GM12865 (cell line): ENCODE measurements around the gene FCRLA.

Experiments used
- DNase-seq: peaks from one replicate; pipeline ENCODE4 v3.0.0; 2010; ENCODE audit warnings: low read depth
- H3K4me3 ChIP-seq: 2 replicates; pipeline ENCODE4 v1.5.1; 2011; ENCODE audit warnings: mild to moderate bottlenecking, low read depth, low read length, control low read depth
- CTCF ChIP-seq: IDR thresholded peaks from 2 replicates; pipeline ENCODE4 v1.5.1; 2011; ENCODE audit warnings: low read length, control low read depth, low read depth, inconsistent platforms; ENCODE audit not compliant: insufficient read depth; ENCODE audit errors: missing control alignments

The FCRLA gene

GRCh38 chr1:161731981-161732718 is 25.1 kb downstream of the FCRLA start:
- no peak for DNase-seq

GRCh38 chr1:161733526-161733925 is 26.5 kb downstream of the FCRLA start:
- no peak overlapping the region for H3K4me3 ChIP-seq
- DNase-seq: no peak
- no peak for TF ChIP-seq CTCF

More at GRCh38 chr1:161731981-161732718, 25.1 kb downstream of the FCRLA start:
- no peak overlapping the region for H3K4me3 ChIP-seq
- TF ChIP-seq CTCF: no peak

GRCh38 chr1:161735837-161736236 is 28.8 kb downstream of the FCRLA start:
- H3K4me3 ChIP-seq: no peak overlapping the region
- no peak for TF ChIP-seq CTCF
- DNase-seq: peak; percentile 57

- no peak for TF ChIP-seq CTCF
- H3K4me3 ChIP-seq: peak overlapping the region; percentile 25
- peak; percentile 43 for DNase-seq
Measured at GRCh38 chr1:161736335-161736969, 29.4 kb downstream of the FCRLA start.

- TF ChIP-seq CTCF: no peak
- DNase-seq: no peak
- no peak overlapping the region for H3K4me3 ChIP-seq
Measured at GRCh38 chr1:161737625-161738024, 30.6 kb downstream of the FCRLA start.

- peak; percentile 95 for DNase-seq
- H3K4me3 ChIP-seq: no peak overlapping the region; the same call in 1 of the 2 replicates
- peak; percentile 58 for TF ChIP-seq CTCF
Measured at GRCh38 chr1:161738627-161739287, 31.7 kb downstream of the FCRLA start.
